Gastrocnemius medialis (tissue), 4 donors: ENCODE measurements around the gene ACVR1. TPM values are rescaled to one million over a fixed set of nuclear protein-coding genes. Genes with fewer than 3 reads are reported as not detected.
A peak's percentile ranks its signal among the peaks of the same experiment; 100 is the strongest.

Source experiments
- ATAC-seq, 2 donors: fragments of 150-250 bp; one replicate each; pipeline ENCODE4 v1.9.1; 2016
- DNase-seq, 2 donors: peaks; one replicate each; pipeline ENCODE4 v3.0.0-alpha.2; 2019
- H3K27ac ChIP-seq, 4 donors: fragments of 200-600 bp; sonication (generic); 1 replicate in 1 of 4; 2 replicates in 3 of 4; pipeline ENCODE4 v1.5.1; 2016 to 2018; ENCODE audit warnings: mild to moderate bottlenecking in 2 of 4, moderate library complexity in 1 of 4
- H3K27me3 ChIP-seq, 3 donors: fragments of 200-600 bp; sonication (generic) in 2 of 3; 1 replicate in 1 of 3; 2 replicates in 2 of 3; pipeline versions ENCODE4 v1.5.1 to v1.6.0; 2016 to 2019; ENCODE audit warnings: mild to moderate bottlenecking in 1 of 3, moderate library complexity in 1 of 3
- H3K36me3 ChIP-seq, 2 donors: fragments of 200-600 bp; sonication (generic) in 1 of 2; one replicate each; pipeline ENCODE4 v1.5.1; 2017 to 2018
- H3K4me1 ChIP-seq, 2 donors: fragments of 200-600 bp; sonication (generic) in 1 of 2; one replicate each; pipeline ENCODE4 v1.5.1; 2016 to 2017; ENCODE audit warnings: mild to moderate bottlenecking in 2 of 2
- H3K4me3 ChIP-seq, 4 donors: fragments of 200-600 bp; sonication (generic) in 3 of 4; 1 replicate in 1 of 4; 2 replicates in 3 of 4; pipeline ENCODE4 v1.5.1; 2016 to 2019; ENCODE audit warnings: mild to moderate bottlenecking in 2 of 4
- H3K9me3 ChIP-seq, 3 donors: fragments of 200-600 bp; sonication (generic) in 2 of 3; 1 replicate in 1 of 3; 2 replicates in 2 of 3; pipeline ENCODE4 v1.5.1; 2016 to 2019
- POLR2A ChIP-seq, 2 donors: fragments of 450-650 bp; IDR thresholded peaks; one replicate each; pipeline ENCODE4 v1.6.1; 2017; ENCODE audit warnings: antibody characterized with exemption in 2 of 2, mild to moderate bottlenecking in 2 of 2, moderate library complexity in 2 of 2
- in situ Hi-C, 4 donors: fragments of 200-750 bp; cut with MboI; loops; one replicate each; pipeline versions ENCODE4 v1.15.0 to v1.8.0; 2017; ENCODE audit warnings: low sequenced_read_pairs in 4 of 4
- intact Hi-C: fragments of 100-400 bp; cut with DNase I; formaldehyde crosslinking; loops from one replicate; pipeline ENCODE4 v1.15.1; 2023; ENCODE audit warnings: low total_unique reads
- total RNA-seq, 4 donors: library from RNA; depleted of rRNA; stranded (reverse); fragments of >200 nt; gene quantifications; one replicate each; pipeline versions ENCODE4 v1.1.0 to v1.2.3, GENCODE V29; 2016
- TF ChIP-seq, protein P1 (sequence below), 5 experiments: fragments of 450-650 bp in 3 of 5; fragments of 200-600 bp in 2 of 5; sonication (generic) in 2 of 5; IDR thresholded peaks in 4 of 5; conservative IDR thresholded peaks in 1 of 5; 1 replicate in 4 of 5; 2 replicates in 1 of 5; pipeline ENCODE4 v1.5.1; 2016 to 2019; ENCODE audit warnings: antibody characterized with exemption in 5 of 5, mild to moderate bottlenecking in 3 of 5, moderate library complexity in 3 of 5

Gene ACVR1
- total RNA-seq, 4 donors from 2014 or later, result 10.8 to 18.4 (median 12.2) TPM

GRCh38 chr2:157805519-157805918 lies 70.6 kb downstream of the ACVR1 start:
- H3K36me3 ChIP-seq, result no peaks in the 10 kb centered on the region
- H3K27me3 ChIP-seq, result no peaks in the 10 kb centered on the region
- DNase-seq (no peak), ATAC-seq (no peak)
- peak overlapping the region in 2 of 4 donors; percentile 57 to 75 for H3K27ac ChIP-seq
- TF ChIP-seq, protein P1, sequence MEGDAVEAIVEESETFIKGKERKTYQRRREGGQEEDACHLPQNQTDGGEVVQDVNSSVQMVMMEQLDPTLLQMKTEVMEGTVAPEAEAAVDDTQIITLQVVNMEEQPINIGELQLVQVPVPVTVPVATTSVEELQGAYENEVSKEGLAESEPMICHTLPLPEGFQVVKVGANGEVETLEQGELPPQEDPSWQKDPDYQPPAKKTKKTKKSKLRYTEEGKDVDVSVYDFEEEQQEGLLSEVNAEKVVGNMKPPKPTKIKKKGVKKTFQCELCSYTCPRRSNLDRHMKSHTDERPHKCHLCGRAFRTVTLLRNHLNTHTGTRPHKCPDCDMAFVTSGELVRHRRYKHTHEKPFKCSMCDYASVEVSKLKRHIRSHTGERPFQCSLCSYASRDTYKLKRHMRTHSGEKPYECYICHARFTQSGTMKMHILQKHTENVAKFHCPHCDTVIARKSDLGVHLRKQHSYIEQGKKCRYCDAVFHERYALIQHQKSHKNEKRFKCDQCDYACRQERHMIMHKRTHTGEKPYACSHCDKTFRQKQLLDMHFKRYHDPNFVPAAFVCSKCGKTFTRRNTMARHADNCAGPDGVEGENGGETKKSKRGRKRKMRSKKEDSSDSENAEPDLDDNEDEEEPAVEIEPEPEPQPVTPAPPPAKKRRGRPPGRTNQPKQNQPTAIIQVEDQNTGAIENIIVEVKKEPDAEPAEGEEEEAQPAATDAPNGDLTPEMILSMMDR (IDR thresholded peaks at IDR 0.05 in 4 of 5, conservative IDR thresholded peaks at IDR 0.05 in 1 of 5), result no peak
- TF ChIP-seq POLR2A (IDR thresholded peaks at IDR 0.05), result no peak
- H3K4me1 ChIP-seq, result peaks cover 51 to 68% of the 10 kb centered on the region in 2 donors
- intact Hi-C loops (no loop called here), in situ Hi-C loops (no loop called here)
- no peaks in the 10 kb centered on the region for H3K9me3 ChIP-seq
- H3K4me3 ChIP-seq, result no peak overlapping the region

- no peak for TF ChIP-seq POLR2A (IDR thresholded peaks at IDR 0.05)
- TF ChIP-seq, protein P1 (IDR thresholded peaks at IDR 0.05 in 4 of 5, conservative IDR thresholded peaks at IDR 0.05 in 1 of 5), result no peak
- ATAC-seq, result no peak
- H3K27me3 ChIP-seq, result no peaks in the 10 kb centered on the region
- no peaks in the 10 kb centered on the region for H3K36me3 ChIP-seq
- in situ Hi-C loops (no loop called here), intact Hi-C loops (no loop called here)
- H3K27ac ChIP-seq, result peak overlapping the region; percentile 28 to 57 (median 49)
- H3K4me3 ChIP-seq, result no peak overlapping the region
- H3K4me1 ChIP-seq, result peaks cover 44 to 58% of the 10 kb centered on the region in 2 donors
- DNase-seq, result no peak
- H3K9me3 ChIP-seq, result no peaks in the 10 kb centered on the region
These were observed 71.8 kb downstream of the ACVR1 start for GRCh38 chr2:157804355-157804754.

DNA sequence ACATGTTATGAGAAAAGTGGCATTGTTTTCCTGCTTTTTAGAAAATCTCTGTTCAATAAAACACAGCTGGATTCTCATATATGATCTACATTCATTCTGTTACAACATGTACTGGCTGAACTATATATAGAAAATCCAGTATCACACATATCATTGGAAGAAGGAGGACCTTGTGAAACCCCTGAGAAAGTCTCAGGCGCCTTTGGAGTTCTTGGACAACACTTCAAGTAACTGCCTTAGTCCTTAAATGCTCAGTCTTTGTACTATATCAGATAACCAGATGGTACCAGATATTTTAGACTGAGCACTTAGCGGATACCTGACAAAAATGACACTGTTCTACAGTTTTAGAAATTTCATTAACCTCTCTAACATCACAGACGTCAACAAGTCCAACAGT lies 72.2 kb downstream of the ACVR1 start:
- in situ Hi-C loops, result no loop called here
- ATAC-seq, result peak; percentile 63 to 71

DNA sequence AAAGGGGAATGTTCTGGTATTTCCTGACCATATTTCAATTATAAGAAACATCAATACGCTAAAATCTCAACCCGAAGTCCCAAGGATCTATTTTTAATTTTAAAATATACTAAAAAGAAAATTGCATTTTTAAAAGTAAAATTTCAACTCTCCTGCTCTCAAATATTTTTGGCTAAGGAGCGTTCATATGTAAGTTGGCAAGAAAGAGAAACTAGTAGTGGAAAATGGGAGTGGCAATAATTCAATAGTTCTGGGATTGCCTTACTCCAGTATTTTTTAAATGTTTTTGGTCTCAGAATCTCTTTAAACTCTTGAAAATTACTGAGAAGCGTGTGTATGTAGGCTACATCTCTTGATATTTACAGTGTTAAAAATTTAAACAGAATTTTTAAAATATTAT lies 72.7 kb downstream of the ACVR1 start:
- H3K27ac ChIP-seq, result peak overlapping the region in 3 of 4 donors; percentile 44 to 57 (median 54)

More for the DNA sequence above, 72.2 kb downstream of the ACVR1 start:
- Histone ChIP-seq H3K27me3 (no peaks in the 10 kb centered on the region), H3K9me3 (no peaks in the 10 kb centered on the region), H3K36me3 (no peaks in the 10 kb centered on the region), H3K4me1 (peaks cover 40 to 54% of the 10 kb centered on the region in 2 donors), H3K27ac (peak overlapping the region; percentile 28 to 57 (median 49)), H3K4me3 (no peak overlapping the region)
- TF ChIP-seq, protein P1 (IDR thresholded peaks at IDR 0.05 in 4 of 5, conservative IDR thresholded peaks at IDR 0.05 in 1 of 5), result no peak
- TF ChIP-seq POLR2A (IDR thresholded peaks at IDR 0.05), result no peak
- peak in 1 of 2 donors; percentile 26 for DNase-seq
- intact Hi-C loops, result no loop called here

More for the DNA sequence above, 72.7 kb downstream of the ACVR1 start:
- no peak for ATAC-seq
- H3K9me3 ChIP-seq, result no peaks in the 10 kb centered on the region
- peaks cover 35 to 50% of the 10 kb centered on the region in 2 donors for H3K4me1 ChIP-seq
- H3K36me3 ChIP-seq, result no peaks in the 10 kb centered on the region
- intact Hi-C loops, result no loop called here
- no peak overlapping the region for H3K4me3 ChIP-seq
- no peak for TF ChIP-seq POLR2A (IDR thresholded peaks at IDR 0.05)
- TF ChIP-seq, protein P1 (IDR thresholded peaks at IDR 0.05 in 4 of 5, conservative IDR thresholded peaks at IDR 0.05 in 1 of 5), result no peak
- DNase-seq, result no peak
- H3K27me3 ChIP-seq, result no peaks in the 10 kb centered on the region
- in situ Hi-C loops, result no loop called here
